BJ (cell line): ENCODE results near the gene GALNT2. TPM values are rescaled to one million over a fixed set of nuclear protein-coding genes. Genes with fewer than 3 reads are reported as not detected.

Experiments used
- CTCF ChIA-PET: fragments of 350-600 bp; formaldehyde crosslinking; extraction: SDS; loops from one replicate; lab custom pipeline; 2021; ENCODE audit warnings: antibody characterized with exemption, inconsistent platforms; lab: Yijun Ruan, JAX
- POLR2A ChIA-PET: fragments of 300-600 bp; sonication (Branson Sonifier 250); formaldehyde crosslinking; extraction: SDS; loops from one replicate; lab custom pipeline; 2021; ENCODE audit warnings: antibody characterized with exemption; lab: Charles Lee
- DNase-seq: peaks from one replicate; pipeline ENCODE4 v3.0.0-alpha.2; 2011; ENCODE audit warnings: low read depth
- H3K27me3 ChIP-seq: 2 replicates; pipeline ENCODE4 v1.6.0; 2011; ENCODE audit warnings: low read length; ENCODE audit not compliant: control insufficient read depth, insufficient read depth
- H3K36me3 ChIP-seq: 2 replicates; pipeline ENCODE4 v1.5.1; 2011; ENCODE audit warnings: low read length; ENCODE audit not compliant: control insufficient read depth, insufficient read depth
- H3K4me3 ChIP-seq: 2 replicates; pipeline ENCODE4 v1.5.1; 2011; ENCODE audit warnings: low read depth, mild to moderate bottlenecking, control low read depth, low read length
- CTCF ChIP-seq: IDR thresholded peaks from 2 replicates; pipeline ENCODE4 v1.5.1; 2011; ENCODE audit warnings: low read depth, mild to moderate bottlenecking, control low read depth, inconsistent platforms, low read length, moderate library complexity; ENCODE audit not compliant: insufficient read depth
- polyA plus RNA-seq: library from polyadenylated mRNA; depleted of rRNA; stranded (reverse); fragments of >200 nt; gene quantifications from 2 replicates; pipeline ENCODE4 v1.2.3, GENCODE V29; 2011

The GALNT2 gene
- polyA plus RNA-seq, 1 experiment = 90.9 TPM

DNA sequence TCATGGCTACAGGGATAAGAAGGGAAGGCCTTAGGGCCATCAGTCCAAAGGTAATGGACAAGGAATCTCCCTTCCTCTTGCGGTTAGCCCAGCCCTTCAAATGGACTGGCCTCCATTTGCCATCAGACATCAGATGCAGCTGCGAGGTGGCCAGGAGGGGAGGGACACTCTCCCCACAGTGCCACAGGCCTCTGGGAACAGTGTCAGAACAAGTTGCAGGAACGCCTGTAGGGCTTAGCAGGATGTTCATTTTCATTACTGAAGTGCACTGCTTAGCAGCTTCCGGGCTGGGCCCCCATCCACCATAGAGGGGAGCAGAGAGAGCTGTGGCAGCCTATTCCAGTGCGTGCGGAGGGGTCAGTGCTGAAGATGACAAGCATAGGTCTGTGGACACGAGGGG is 127.5 kb downstream of the GALNT2 start:
- ChIA-PET CTCF (no interaction called here), POLR2A (no interaction called here)
- no peaks in the 10 kb centered on the region for H3K27me3 ChIP-seq

GRCh38 chr1:230195199-230195598 is 128.2 kb downstream of the GALNT2 start:
- H3K27me3 ChIP-seq = no peaks in the 10 kb centered on the region
- H3K36me3 ChIP-seq = peaks cover 3% of the 10 kb centered on the region
- DNase-seq = no peak
- H3K4me3 ChIP-seq = no peak overlapping the region
- no peak for TF ChIP-seq CTCF
- ChIA-PET CTCF (interaction anchor here (0.5 kb wide), 1 partner anchor 1561 kb away, joined by 3 read pairs; no protein-coding TSS in a partner anchor), POLR2A (no interaction called here)

More for the DNA sequence above, 127.5 kb downstream of the GALNT2 start:
- H3K4me3 ChIP-seq = no peak overlapping the region
- no peak for DNase-seq
- H3K36me3 ChIP-seq = peaks cover 3% of the 10 kb centered on the region
- no peak for TF ChIP-seq CTCF

GRCh38 chr1:230196077-230196476 is 129.0 kb downstream of the GALNT2 start:
- POLR2A ChIA-PET = no interaction called here
- H3K27me3 ChIP-seq = no peaks in the 10 kb centered on the region
- CTCF ChIA-PET = no interaction called here
- peaks cover 3% of the 10 kb centered on the region for H3K36me3 ChIP-seq
- no peak for TF ChIP-seq CTCF
- no peak for DNase-seq
- no peak overlapping the region for H3K4me3 ChIP-seq

GRCh38 chr1:230197644-230198567 is 130.9 kb downstream of the GALNT2 start:
- Histone ChIP-seq H3K4me3 (no peak overlapping the region), H3K27me3 (no peaks in the 10 kb centered on the region), H3K36me3 (peaks cover 3% of the 10 kb centered on the region)
- no peak for TF ChIP-seq CTCF
- no peak for DNase-seq
- POLR2A ChIA-PET = no interaction called here
- CTCF ChIA-PET = no interaction called here

- ChIA-PET CTCF (interaction anchor here (1.0 kb wide), 1 partner anchor 13 kb away, joined by 3 read pairs; no protein-coding TSS in a partner anchor), POLR2A (no interaction called here)
- Histone ChIP-seq H3K4me3 (no peak overlapping the region), H3K36me3 (peaks cover 3% of the 10 kb centered on the region), H3K27me3 (no peaks in the 10 kb centered on the region)
- DNase-seq = no peak
- no peak for TF ChIP-seq CTCF
Observed at GRCh38 chr1:230199034-230199433, 132.0 kb downstream of the GALNT2 start.
